HG03571 (cell line): ENCODE results near the gene PIK3C2G.
"Not testable (repeated sequence)": the region's sequence is repeated elsewhere in the genome, so short reads cannot be mapped to it uniquely, and the experiment has no call there.

Source experiments
- ATAC-seq: cut with Tn5 transposase; IDR thresholded peaks from one replicate; pipeline ENCODE4 v1.9.1; 2021; ENCODE audit not compliant: unreplicated experiment

The PIK3C2G gene

DNA sequence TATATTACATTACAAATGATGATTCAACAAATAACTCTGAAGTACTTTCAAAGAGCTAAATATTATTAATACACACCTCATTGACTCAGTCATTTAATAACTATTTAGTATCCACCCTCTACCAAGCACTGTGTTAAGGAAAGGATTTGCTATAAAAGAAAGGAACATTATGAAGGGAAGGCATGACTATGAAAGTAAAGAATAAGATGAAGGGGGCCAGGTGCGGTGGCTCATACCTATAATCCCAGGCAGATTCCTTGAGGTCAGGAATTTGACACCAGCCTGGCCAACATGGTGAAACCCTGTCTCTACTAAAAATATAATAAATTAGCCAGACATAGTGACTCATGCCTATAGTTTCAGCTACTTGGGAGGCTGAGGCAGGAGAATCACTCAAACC is 368.6 kb downstream of the PIK3C2G start:
- ATAC-seq, result no peak

DNA sequence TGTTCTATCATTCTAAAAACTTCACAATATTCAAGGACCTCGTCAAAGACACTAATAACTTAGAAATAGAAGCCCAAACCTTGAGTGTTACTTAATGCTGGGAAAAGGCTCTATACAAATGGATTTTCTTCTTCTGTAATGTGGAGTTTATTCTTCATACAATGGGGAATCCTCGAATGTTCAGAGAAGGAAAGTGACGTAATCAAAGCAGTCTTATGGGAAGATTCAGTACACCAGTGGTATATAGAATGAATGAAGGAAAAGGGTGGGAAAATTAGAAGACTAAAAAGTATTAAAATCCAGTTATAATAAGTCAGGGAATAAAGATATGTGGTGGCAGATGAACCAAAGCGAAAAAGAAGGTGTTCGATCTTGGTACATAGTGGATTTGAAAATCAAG is 370.0 kb downstream of the PIK3C2G start:
- ATAC-seq, result no peak

DNA sequence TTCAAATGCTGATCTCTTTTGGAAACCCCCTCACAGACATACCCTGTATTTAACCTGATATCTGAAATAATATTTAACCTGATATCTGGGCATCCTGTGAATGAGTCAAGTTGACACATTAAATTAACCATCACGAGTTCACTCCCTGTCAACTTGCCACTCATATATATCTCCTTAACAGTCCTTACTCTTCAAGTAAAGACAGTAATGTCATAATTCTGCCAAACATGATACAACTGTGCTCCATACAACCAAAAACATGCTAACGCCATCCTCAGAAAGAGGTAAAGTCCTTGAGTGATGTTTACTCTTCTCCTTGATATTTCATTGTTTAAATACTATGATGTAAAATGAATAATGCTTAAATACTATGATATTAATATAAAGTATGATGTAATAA is 371.5 kb downstream of the PIK3C2G start:
- no peak for ATAC-seq

DNA sequence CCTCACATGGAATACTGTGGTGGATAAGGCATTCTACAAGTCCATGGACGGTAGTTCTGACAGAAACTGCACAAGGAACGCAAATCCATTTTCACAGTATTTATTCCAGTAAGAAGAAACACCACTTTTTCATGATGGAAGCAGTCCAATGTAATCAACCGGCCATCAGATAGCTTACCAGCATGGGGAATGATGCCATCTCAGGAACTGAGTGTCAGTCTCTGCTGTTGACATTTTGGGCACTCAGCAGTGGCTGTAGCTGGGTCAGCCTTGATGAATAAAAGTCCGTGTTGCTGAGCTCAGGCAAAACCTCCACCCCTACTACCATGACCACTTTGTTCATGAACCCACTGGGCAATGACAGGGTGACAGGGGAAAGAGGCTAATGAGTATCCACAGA is 373.1 kb downstream of the PIK3C2G start:
- no peak for ATAC-seq

DNA sequence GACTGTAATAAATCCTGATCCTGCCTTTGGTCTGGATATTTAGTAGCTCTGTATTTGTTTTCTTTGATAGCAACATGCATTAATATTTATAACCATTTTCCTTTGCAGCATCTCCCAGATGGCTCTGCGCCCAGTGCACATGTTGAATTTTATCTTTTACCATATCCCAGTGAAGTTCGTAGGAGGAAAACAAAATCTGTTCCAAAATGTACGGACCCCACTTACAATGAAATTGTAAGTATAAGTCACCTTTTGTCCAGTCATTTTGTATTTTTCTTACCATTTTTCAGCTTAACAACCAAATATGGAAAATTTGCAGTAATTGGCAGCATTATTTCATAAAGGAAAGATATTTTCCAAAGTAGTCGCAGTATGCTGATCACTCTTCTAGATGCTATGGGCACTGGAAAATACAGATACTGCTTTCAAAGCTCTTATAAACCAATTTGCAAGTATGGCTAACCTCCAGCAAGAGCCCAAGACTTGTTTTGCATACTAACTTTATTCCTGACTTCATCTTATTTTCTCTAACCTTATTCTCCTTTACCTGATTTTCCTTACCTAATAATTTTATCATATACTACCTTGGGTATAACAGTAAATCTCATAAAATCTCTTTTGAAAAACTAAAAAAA is 379.1 kb downstream of the PIK3C2G start:
- no peak for ATAC-seq

DNA sequence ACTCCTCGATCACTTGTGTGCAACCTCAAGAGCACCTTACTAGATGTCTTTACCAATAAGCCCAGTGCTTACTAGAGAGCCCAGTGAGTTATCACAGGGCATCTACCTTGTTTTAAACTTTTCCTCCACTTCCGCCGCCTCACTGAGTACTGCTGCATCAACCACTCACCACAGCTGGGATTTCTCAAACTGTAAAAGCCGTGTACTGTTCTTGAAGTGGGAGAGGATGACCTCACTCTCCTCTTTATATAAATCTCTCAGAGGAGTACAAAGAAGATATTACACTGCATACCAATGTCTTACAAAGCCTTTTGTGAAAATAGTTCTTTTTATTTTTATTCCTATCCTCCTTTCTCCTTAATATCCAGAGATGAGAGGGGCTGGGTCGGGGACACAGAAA is 382.4 kb downstream of the PIK3C2G start:
- ATAC-seq, result no peak

DNA sequence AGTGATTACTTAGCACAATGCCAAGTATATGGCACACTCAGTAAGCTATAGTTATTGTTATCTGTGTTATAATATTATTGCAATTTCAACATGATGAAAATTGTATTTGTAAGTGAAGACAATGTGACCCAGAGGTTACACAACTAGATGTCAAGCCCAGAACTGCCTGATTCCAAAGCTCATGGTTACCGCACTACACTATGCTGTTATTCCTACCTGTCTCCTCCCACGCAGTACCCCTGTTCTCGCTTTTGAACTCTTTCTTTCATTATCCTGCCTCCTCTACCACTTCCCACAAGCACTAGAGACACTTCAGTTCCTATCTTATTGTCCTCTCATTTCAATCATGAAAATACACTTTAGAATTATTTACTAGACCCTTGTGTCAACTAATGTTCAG is 383.2 kb downstream of the PIK3C2G start:
- ATAC-seq, result no peak

DNA sequence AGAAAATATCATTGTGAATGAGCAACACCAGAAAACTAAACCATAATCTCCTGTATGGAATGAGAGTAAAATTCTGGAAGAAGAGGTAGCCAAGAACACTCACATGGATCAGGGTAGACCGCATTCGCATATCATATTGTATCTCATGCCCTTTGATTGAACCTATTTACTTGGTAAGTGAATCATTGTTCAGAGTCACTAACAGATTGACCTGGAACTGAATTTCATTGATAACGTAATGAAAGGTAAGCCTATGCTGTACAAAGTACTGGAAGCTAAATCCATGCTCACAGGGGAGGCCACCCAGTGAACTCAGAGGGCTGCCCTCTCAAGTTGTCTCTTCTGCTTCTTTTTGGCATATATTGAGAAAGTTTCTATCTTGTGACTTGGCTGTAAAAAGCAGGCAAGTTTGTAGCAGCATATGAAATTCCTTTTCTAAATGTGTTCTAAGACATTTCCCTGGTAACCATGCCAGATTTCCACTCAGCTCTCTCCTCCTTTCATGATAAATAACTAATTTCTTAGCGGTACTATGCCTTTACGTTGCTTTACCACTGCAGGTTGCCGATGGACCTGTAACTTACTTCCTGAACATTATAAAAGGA is 385.1 kb downstream of the PIK3C2G start:
- ATAC-seq, result no peak

DNA sequence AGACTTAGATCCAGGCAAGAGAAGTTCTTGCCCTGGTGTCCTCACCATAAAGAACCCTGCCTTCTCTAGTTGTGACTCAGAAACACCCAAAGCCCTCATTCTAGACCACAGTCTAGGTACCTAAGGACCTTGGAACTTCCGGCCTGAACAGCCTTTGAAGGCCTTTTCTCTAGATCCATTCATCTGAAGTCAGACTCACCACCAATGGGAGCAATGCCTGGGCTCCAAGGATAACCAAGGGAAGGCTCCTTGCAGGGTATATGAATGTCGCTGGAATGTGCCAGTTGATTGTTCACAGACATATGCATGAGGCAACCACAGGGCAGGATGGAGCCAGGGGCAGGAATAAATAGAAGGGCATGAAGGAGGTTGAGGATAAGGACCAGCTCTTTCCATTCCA is 390.2 kb downstream of the PIK3C2G start:
- ATAC-seq, result no peak

DNA sequence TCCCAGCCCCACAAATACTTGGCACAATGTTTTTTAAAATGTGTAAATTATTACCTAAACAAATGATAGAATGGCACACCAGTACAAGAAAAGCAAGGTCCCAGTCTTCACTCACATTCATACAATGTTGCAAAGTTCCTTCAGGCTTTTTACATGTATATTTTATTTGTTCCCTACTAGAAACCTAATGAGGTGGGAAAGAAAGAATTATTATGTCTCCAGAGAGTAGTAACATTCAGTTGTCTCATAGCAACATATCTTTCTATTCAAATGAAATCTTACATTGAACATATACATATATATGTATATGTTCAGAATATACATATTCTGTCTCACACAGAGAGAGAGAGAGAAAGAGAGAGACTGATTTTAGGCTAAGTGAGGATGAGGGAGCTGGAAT is 391.3 kb downstream of the PIK3C2G start:
- no peak for ATAC-seq

DNA sequence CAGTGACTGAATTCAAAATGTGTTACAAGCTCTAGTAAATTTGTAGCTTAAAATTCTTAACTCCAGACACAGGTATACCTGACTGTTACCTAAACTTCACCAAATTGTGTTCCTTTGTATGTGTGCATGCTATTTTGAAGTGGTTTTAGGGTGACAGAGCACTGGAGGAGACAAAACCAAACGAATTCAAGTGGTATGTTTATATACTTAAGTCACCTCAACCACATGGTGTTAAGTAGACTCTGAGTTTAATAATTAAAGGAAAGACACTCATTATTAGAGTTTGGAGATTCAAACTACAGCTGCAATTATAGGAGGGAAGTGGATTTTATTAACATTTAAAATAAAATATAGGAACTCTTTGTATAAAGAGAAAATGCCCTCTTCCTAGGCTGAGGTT is 392.1 kb downstream of the PIK3C2G start:
- ATAC-seq, result no peak

DNA sequence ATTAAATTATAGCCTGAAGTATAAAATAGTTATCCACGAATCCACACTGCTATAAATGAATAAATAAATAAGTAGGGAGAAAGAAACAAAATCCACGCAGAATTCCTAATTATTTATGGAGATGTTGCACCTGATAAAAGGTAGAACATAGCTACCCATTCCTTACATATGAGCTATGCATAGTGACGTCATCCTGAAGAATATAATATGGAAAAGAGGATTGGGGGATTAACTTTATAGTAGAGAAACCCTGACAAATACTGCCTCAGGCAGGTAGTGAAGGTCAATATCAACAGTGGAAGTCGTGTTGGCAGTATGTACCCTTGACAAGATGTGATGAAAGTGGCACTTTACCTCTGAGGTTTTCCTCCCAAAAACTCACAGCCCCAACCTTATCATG is 394.0 kb downstream of the PIK3C2G start:
- ATAC-seq, result no peak

DNA sequence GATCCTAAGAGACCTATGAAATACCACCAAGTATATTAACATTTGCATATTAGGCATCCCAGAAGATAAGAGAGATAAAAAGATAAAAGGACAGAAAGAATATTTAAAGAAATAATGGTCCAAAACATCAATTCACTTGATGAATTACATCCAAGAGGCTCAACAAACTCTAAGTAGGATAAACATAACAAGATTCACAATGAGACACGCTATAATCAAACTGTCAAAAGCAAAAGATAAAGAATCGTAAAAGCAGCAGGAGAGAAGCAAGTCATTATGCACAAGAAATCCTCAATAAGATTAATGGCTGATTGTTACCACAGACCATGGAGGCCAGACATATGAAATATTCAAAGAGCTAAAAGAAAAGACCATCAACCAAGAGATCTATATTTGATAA is 396.9 kb downstream of the PIK3C2G start:
- no peak for ATAC-seq

DNA sequence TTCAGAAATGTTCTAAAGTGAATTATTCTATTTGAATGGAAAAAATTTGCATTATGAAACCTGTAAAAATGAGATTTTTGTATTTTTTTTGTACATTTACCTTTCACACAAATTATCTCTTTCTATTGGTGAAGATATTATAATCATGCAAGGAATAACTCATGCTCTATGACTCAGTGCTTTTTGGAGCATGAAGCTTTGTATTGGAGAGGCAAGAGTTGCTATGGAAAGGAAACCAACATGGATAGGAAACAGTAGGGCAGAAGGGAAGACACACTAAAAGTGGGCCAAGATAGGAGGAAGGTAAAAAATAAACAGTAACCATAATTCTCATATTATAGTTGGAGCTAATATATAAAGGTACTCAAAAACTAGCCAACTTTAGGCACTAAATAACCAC is 397.5 kb downstream of the PIK3C2G start:
- no peak for ATAC-seq

DNA sequence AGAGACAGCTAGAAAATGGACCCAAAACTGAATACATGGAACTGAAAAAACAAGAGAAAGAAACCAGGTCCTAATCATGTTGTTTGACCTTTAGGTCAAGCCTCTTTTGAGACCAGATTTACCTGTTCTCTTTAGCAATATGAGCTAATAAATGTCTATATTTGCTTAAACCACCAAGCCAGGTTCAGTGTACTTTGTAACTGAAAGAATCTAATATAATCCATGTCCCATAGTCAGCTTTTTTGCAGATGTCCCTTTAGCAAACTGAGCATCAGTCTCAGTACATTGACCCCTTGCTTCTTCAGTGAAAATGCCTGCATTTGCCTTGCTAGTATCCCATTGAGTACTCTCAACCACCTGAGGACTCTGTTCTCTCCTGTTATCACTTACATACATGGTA is 414.8 kb downstream of the PIK3C2G start:
- no peak for ATAC-seq

DNA sequence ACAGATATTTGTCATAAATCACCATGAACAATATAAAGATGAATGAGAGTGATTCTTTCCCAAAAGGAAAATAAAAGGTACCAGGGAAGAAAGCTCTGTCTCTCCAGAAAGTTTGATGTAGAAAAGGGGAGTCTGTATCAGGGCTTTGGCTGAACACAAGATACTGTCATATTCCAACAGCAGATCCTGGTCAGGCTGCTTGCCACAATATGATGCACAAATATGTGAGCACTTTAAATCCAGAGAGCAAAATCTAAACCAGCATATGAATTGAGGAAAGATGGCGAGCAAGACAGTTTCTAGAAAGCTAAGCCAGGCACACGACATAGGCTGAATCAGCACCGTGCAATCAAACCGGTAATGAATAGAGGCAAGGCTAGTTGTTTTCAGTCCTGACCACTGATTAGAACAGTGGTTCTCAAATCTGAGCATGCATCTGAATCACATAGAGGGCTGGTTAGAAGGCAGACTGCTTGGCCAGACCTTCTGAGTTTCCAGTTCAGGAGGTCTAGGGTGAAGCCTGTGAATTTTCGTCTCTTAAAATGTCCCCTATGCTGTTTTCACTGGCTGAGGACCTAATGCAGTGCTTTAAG is 415.8 kb downstream of the PIK3C2G start:
- ATAC-seq, result no peak

DNA sequence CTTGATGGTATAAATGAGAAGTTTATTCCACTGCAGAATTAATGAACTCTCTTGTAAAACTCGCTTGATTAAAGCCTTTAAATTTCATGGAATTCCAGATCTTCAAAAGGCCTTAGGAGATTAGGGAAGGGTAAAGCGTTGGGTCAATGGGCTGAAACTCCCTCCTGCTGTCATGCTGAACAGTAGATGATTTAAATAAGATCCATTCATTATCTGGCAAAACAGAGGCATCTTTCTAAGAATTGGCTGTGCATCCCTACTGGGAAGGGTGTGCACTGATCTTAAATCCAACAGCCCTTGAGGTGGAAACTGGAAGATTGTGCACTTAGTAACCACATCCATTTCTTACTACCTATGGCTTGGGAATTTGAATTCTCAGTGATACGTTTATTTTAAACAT is 420.5 kb downstream of the PIK3C2G start:
- no peak for ATAC-seq

DNA sequence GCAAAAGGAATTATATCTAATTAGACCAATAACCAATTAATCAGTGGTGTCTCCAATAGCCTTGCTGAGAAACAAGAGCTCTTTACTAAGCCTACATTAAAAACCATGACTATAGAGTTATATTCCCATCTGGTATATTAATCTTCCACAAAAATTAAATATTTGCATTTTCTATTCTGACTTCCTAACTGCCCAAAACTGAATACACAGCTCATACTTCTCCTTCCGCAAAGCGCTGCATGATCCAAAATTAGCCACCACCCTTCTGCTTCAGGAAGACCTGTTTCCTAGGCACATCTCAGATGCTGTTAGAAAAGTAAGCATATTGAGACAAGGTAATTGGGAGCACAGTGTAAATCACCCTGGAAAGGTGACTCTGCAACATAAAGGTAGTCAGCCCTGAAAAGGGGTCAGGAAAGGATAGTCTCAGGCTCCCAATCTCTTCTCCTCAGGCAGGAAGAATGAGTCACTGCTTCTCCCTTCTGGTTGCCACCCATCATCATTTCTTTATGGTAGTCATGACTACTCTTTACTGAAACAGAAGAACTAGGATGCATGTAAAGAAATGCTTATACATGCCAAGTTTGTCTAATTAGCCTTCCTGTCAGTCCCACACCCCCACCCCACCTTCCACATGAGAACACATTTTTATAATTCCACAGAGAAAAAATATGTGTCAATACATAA is 422.2 kb downstream of the PIK3C2G start:
- ATAC-seq, result no peak

DNA sequence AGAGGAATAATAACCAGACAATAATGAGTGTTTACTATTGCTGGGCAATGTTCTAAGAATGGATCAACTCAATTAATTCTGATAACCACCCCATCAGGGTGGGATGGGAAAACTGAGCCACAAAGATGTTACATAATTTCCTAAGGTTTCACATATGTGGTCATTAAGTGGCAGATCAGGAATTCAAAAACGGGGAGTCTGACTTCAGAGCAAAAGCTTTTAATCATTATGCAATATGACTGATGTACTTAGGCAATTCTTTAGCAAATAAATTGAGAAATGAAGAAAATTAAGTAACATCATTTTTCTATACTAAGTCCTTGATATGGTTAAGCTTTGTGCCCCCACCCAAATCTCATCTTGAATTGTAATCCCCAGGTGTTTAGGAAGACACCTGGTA is 423.1 kb downstream of the PIK3C2G start:
- ATAC-seq, result no peak

DNA sequence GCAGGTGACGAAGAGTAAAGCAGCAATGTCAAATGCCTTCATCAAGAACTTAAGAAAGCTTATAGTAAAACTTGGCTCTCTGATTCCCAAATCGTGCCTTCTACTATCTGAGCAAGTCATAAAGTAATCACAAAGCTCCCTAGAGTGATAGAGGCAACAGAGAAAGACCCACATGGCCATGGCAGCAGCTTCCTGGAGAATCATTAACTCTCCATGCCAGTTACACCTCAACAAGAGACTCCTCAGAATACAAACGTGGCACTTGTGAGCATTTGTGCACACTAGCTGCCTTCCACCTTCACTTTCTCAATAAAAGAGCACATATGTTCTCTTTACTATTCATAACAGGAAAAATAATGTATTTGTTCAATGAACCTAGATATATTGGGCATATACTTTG is 428.5 kb downstream of the PIK3C2G start:
- ATAC-seq, result no peak

DNA sequence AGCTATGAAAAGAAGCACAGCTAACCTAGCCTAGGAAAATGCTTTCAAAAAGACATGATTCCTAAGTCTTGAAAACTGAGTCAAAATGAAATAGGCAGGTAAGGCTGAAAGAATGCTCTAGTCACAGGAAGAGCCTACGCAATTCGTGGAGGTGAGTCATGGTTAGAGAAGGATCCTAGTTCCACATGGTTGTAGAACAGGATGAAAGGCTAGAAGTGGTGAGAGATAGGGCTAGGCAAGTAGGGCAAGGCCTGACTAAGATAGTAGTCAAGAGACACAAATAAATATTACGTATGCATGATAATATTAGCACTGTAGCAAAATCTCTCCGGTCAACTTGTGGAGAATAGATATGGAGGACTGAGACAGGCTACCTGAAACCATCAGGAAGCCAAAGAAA is 429.3 kb downstream of the PIK3C2G start:
- no peak for ATAC-seq

DNA sequence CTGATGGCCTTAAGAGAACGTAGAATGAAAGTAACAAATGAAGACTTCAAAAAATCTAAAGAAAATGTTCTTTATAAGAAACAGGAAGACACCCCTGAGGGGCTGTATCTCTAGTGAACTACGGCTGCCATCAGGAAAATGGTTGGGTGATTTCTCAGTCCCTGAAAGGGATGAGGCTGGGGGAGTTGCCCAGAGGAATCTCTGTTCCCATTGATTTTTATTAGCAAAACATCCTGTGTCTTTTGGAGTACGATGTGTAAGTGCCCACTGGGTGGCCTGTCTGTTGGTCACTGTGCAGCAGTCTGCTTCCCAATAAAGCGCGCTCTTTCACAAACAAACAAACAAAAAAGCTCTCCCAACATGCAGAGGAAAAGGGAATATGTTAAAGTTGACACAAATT is 432.7 kb downstream of the PIK3C2G start:
- ATAC-seq, result not testable (repeated sequence)
